HEK293 (cell line): Measurements from ENCODE around the gene C16orf74.

Experiments used
- KLF1 ChIP-seq: fragments of 450-650 bp; formaldehyde crosslinking; IDR thresholded peaks from 2 replicates; pipeline ENCODE4 v1.5.1; 2016; ENCODE audit warnings: missing biosample characterization, missing genetic modification characterization
- YY1 ChIP-seq: fragments of 450-650 bp; formaldehyde crosslinking; IDR thresholded peaks from 2 replicates; pipeline ENCODE4 v1.5.1; 2018; ENCODE audit warnings: missing biosample characterization, missing genetic modification characterization
- ZBTB8A ChIP-seq: fragments of 450-650 bp; formaldehyde crosslinking; IDR thresholded peaks from 2 replicates; pipeline ENCODE4 v1.5.1; 2016; ENCODE audit warnings: missing biosample characterization, missing genetic modification characterization
- ZNF274 ChIP-seq, 2 experiments: fragments of 200-500 bp in 1 of 2; fragments of 450-650 bp in 1 of 2; sonication (Bioruptor generic) in 1 of 2; formaldehyde crosslinking in 1 of 2; IDR thresholded peaks; 2 replicates each; pipeline versions ENCODE4 v1.5.1 to v1.6.1; 2014 to 2016; ENCODE audit warnings: borderline replicate concordance in 1 of 2, inconsistent platforms in 1 of 2, low read length in 1 of 2, missing biosample characterization in 1 of 2, missing genetic modification characterization in 1 of 2
- ZNF335 ChIP-seq: fragments of 450-650 bp; formaldehyde crosslinking; conservative IDR thresholded peaks from 2 replicates; pipeline ENCODE4 v1.5.1; 2016; ENCODE audit warnings: missing biosample characterization, missing genetic modification characterization
- ZNF658 ChIP-seq: fragments of 450-650 bp; formaldehyde crosslinking; IDR thresholded peaks from 2 replicates; pipeline ENCODE4; 2016; ENCODE audit warnings: missing biosample characterization, missing genetic modification characterization
- ZNF792 ChIP-seq: fragments of 450-650 bp; formaldehyde crosslinking; IDR thresholded peaks from 2 replicates; pipeline ENCODE4 v1.5.1; 2016; ENCODE audit warnings: missing biosample characterization, missing genetic modification characterization
- TF ChIP-seq, protein P1 (sequence below): fragments of 450-650 bp; formaldehyde crosslinking; IDR thresholded peaks from 2 replicates; pipeline ENCODE4 v1.5.1; 2016; ENCODE audit warnings: missing biosample characterization, missing genetic modification characterization

DNA sequence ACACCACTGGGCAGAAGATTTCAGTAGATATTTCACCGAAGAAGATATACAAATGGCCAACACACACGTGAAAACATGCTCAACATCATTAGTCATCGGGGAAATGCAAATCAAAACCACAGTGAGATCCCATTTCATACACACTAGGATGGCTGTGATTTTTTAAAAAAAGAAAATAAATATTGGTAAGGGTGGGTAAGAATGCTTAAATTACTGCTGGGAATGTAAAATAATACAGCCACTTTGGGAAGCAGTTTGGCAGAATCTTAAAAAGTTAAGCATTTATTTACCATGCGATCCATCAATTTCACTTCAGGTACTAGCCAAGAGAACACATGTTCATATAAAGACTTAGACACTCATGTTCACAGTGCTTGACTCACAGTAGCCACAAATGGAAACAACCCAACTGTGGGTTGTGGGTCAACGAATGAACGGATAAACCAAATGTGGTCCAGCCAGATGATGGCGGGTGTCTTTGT is 6.5 kb upstream of the C16orf74 start:
- TF ChIP-seq ZBTB8A (tag by site-specific recombination) (no peak), YY1 (no peak), ZNF335 (tag by site-specific recombination) (no peak), ZNF658 (tag by site-specific recombination) (no peak), ZNF792 (tag by site-specific recombination) (no peak), ZNF274 (IDR thresholded peaks at IDR 0.05; ENCODE audit: low read length) (no peak), ZNF274 (tag by site-specific recombination; IDR thresholded peaks at IDR 0.05; ENCODE audit: borderline replicate concordance) (no peak), KLF1 (no peak)
- TF ChIP-seq, protein P1, sequence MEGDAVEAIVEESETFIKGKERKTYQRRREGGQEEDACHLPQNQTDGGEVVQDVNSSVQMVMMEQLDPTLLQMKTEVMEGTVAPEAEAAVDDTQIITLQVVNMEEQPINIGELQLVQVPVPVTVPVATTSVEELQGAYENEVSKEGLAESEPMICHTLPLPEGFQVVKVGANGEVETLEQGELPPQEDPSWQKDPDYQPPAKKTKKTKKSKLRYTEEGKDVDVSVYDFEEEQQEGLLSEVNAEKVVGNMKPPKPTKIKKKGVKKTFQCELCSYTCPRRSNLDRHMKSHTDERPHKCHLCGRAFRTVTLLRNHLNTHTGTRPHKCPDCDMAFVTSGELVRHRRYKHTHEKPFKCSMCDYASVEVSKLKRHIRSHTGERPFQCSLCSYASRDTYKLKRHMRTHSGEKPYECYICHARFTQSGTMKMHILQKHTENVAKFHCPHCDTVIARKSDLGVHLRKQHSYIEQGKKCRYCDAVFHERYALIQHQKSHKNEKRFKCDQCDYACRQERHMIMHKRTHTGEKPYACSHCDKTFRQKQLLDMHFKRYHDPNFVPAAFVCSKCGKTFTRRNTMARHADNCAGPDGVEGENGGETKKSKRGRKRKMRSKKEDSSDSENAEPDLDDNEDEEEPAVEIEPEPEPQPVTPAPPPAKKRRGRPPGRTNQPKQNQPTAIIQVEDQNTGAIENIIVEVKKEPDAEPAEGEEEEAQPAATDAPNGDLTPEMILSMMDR (tag by site-specific recombination): no peak
